Measurements from ENCODE around the gene EMC8.

EMC8 gene

GRCh38 chr16:85829171-85829719 lies 29.9 kb upstream of the EMC8 start:
- Histone ChIP-seq H3K4me3 (ENCODE audit: control insufficient read depth in 1 of 7, extremely low read depth in 1 of 7, insufficient read depth in 4 of 7, low read depth in 2 of 7, low read length in 6 of 7) (peak overlapping the region in 2 of 7 experiments; percentile 5 to 54), H3K27me3 (replicated peaks in 2 of 5; ENCODE audit: control insufficient read depth in 4 of 5, insufficient read depth in 5 of 5, low read length in 4 of 5) (peaks cover 0 to 42% (median 4%) of the 10 kb centered on the region in 5 experiments), H3K9me3 (ENCODE audit: control extremely low read depth in 1 of 5, control insufficient read depth in 4 of 5, insufficient read depth in 2 of 5, low read depth in 1 of 5, low read length in 4 of 5) (no peaks in the 10 kb centered on the region), H3K4me1 (ENCODE audit: control extremely low read depth in 1 of 4, control insufficient read depth in 4 of 4, insufficient read depth in 4 of 4, low read length in 3 of 4) (peaks cover 2 to 27% (median 14%) of the 10 kb centered on the region in 4 experiments), H3K36me3 (ENCODE audit: control insufficient read depth in 4 of 4, insufficient read depth in 4 of 4, low read length in 3 of 4) (no peaks in the 10 kb centered on the region), H3K27ac (ENCODE audit: insufficient read depth in 1 of 2, low read depth in 1 of 2, low read length in 2 of 2, poor library complexity in 1 of 2, severe bottlenecking in 2 of 2) (no peak overlapping the region)
- POLR2A ChIA-PET: interaction anchor here (0.6 kb wide), 1 partner anchor 916 kb away, joined by 3 read pairs; no protein-coding TSS in a partner anchor
- CTCF ChIA-PET: no interaction called here
- no peak for DNase-seq
- WGBS (ENCODE audit: insufficient coverage): 39% methylated on average over 9 of the region's 15 CpGs

DNA sequence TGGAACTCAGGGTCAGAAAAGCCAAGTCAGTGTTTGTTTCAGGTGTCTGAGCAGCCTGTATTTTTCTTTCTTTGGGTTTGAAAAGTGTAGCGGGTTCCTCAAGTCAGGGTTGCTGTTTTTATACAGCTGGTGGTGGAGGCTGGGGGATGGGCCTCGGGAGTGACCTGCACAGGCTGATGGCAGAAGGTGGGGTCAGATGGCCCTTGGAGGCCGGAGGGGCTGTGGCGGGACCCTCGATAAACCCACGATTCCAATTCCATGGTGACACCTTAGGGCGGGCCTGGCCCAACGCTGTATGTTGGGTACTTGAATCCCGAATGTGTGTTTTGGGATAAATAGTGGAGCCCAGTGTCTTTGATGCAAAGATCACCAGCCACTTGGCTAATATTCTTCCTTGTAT lies 28.8 kb upstream of the EMC8 start:
- Histone ChIP-seq H3K4me1 (ENCODE audit: control extremely low read depth in 1 of 4, control insufficient read depth in 4 of 4, insufficient read depth in 4 of 4, low read length in 3 of 4) (peaks cover 2 to 27% (median 14%) of the 10 kb centered on the region in 4 experiments), H3K27ac (ENCODE audit: insufficient read depth in 1 of 2, low read depth in 1 of 2, low read length in 2 of 2, poor library complexity in 1 of 2, severe bottlenecking in 2 of 2) (no peak overlapping the region), H3K4me3 (ENCODE audit: control insufficient read depth in 1 of 7, extremely low read depth in 1 of 7, insufficient read depth in 4 of 7, low read depth in 2 of 7, low read length in 6 of 7) (no peak overlapping the region), H3K27me3 (replicated peaks in 2 of 5; ENCODE audit: control insufficient read depth in 4 of 5, insufficient read depth in 5 of 5, low read length in 4 of 5) (peaks cover 0 to 37% (median 4%) of the 10 kb centered on the region in 5 experiments), H3K9me3 (ENCODE audit: control extremely low read depth in 1 of 5, control insufficient read depth in 4 of 5, insufficient read depth in 2 of 5, low read depth in 1 of 5, low read length in 4 of 5) (no peaks in the 10 kb centered on the region), H3K36me3 (ENCODE audit: control insufficient read depth in 4 of 4, insufficient read depth in 4 of 4, low read length in 3 of 4) (no peaks in the 10 kb centered on the region)
- ChIA-PET CTCF (no interaction called here), POLR2A (no interaction called here)
- WGBS (ENCODE audit: insufficient coverage): 88% methylated on average over 3 of the region's 9 CpGs
- DNase-seq: no peak

GRCh38 chr16:85826686-85827247 lies 27.4 kb upstream of the EMC8 start:
- peaks cover 2 to 27% (median 14%) of the 10 kb centered on the region in 4 experiments for H3K4me1 ChIP-seq (ENCODE audit: control extremely low read depth in 1 of 4, control insufficient read depth in 4 of 4, insufficient read depth in 4 of 4, low read length in 3 of 4)
- no peaks in the 10 kb centered on the region for H3K36me3 ChIP-seq (ENCODE audit: control insufficient read depth in 4 of 4, insufficient read depth in 4 of 4, low read length in 3 of 4)
- ChIA-PET POLR2A (no interaction called here), CTCF (no interaction called here)
- 96% methylated on average over 9 of the region's 16 CpGs for WGBS (ENCODE audit: insufficient coverage)
- H3K4me3 ChIP-seq (ENCODE audit: control insufficient read depth in 1 of 7, extremely low read depth in 1 of 7, insufficient read depth in 4 of 7, low read depth in 2 of 7, low read length in 6 of 7): no peak overlapping the region
- peaks cover 0 to 25% (median 4%) of the 10 kb centered on the region in 5 experiments for H3K27me3 ChIP-seq (replicated peaks in 2 of 5; ENCODE audit: control insufficient read depth in 4 of 5, insufficient read depth in 5 of 5, low read length in 4 of 5)
- no peak for DNase-seq
- H3K9me3 ChIP-seq (ENCODE audit: control extremely low read depth in 1 of 5, control insufficient read depth in 4 of 5, insufficient read depth in 2 of 5, low read depth in 1 of 5, low read length in 4 of 5): no peaks in the 10 kb centered on the region
- H3K27ac ChIP-seq (ENCODE audit: insufficient read depth in 1 of 2, low read depth in 1 of 2, low read length in 2 of 2, poor library complexity in 1 of 2, severe bottlenecking in 2 of 2): no peak overlapping the region

DNA sequence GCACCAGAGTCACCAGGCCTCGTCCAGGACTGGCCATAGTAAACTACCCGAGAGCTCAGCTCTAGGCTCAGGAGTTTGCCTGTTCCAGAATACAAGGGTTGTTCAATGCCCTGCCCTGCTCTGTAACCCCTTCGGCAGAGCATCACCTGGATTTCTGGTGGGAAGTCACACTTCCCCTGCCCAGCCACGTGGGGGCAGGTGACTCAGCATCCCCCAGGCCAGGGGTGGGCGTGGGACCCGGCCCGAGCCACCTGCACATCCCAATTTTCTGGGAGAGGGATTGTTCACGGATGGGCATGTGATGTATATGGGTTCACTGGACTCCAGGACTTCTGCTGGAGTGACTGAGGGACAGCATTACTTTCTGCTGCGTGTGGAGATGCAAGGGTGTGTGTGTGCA lies 26.0 kb upstream of the EMC8 start:
- H3K36me3 ChIP-seq (ENCODE audit: control insufficient read depth in 4 of 4, insufficient read depth in 4 of 4, low read length in 3 of 4): no peaks in the 10 kb centered on the region

GRCh38 chr16:85824161-85825135 lies 25.1 kb upstream of the EMC8 start:
- CTCF ChIA-PET: interaction anchor here (0.7 to 1.8 kb wide), 8 partner anchors 36 to 192 kb away, joined by 3 to 4 read pairs (median 3); no protein-coding TSS in a partner anchor
- H3K4me3 ChIP-seq (ENCODE audit: control insufficient read depth in 1 of 7, extremely low read depth in 1 of 7, insufficient read depth in 4 of 7, low read depth in 2 of 7, low read length in 6 of 7): no peak overlapping the region
- peaks cover 0 to 30% (median 5%) of the 10 kb centered on the region in 5 experiments for H3K27me3 ChIP-seq (replicated peaks in 2 of 5; ENCODE audit: control insufficient read depth in 4 of 5, insufficient read depth in 5 of 5, low read length in 4 of 5)
- WGBS (ENCODE audit: insufficient coverage): 97% methylated on average over 14 of the region's 20 CpGs
- H3K9me3 ChIP-seq (ENCODE audit: control extremely low read depth in 1 of 5, control insufficient read depth in 4 of 5, insufficient read depth in 2 of 5, low read depth in 1 of 5, low read length in 4 of 5): no peaks in the 10 kb centered on the region
- peaks cover 2 to 21% (median 7%) of the 10 kb centered on the region in 4 experiments for H3K4me1 ChIP-seq (ENCODE audit: control extremely low read depth in 1 of 4, control insufficient read depth in 4 of 4, insufficient read depth in 4 of 4, low read length in 3 of 4)
- POLR2A ChIA-PET: no interaction called here
- no peak overlapping the region for H3K27ac ChIP-seq (ENCODE audit: insufficient read depth in 1 of 2, low read depth in 1 of 2, low read length in 2 of 2, poor library complexity in 1 of 2, severe bottlenecking in 2 of 2)
- no peaks in the 10 kb centered on the region for H3K36me3 ChIP-seq (ENCODE audit: control insufficient read depth in 4 of 4, insufficient read depth in 4 of 4, low read length in 3 of 4)
- DNase-seq: no peak

More for the DNA sequence above, 26.0 kb upstream of the EMC8 start:
- ChIA-PET POLR2A (no interaction called here), CTCF (interaction anchor here (1.0 to 1.8 kb wide), 3 partner anchors 84 to 168 kb away, joined by 3 to 4 read pairs (median 3); no protein-coding TSS in a partner anchor)
- Histone ChIP-seq H3K4me1 (ENCODE audit: control extremely low read depth in 1 of 4, control insufficient read depth in 4 of 4, insufficient read depth in 4 of 4, low read length in 3 of 4) (peaks cover 2 to 30% (median 14%) of the 10 kb centered on the region in 4 experiments), H3K4me3 (ENCODE audit: control insufficient read depth in 1 of 7, extremely low read depth in 1 of 7, insufficient read depth in 4 of 7, low read depth in 2 of 7, low read length in 6 of 7) (no peak overlapping the region), H3K9me3 (ENCODE audit: control extremely low read depth in 1 of 5, control insufficient read depth in 4 of 5, insufficient read depth in 2 of 5, low read depth in 1 of 5, low read length in 4 of 5) (no peaks in the 10 kb centered on the region), H3K27ac (ENCODE audit: insufficient read depth in 1 of 2, low read depth in 1 of 2, low read length in 2 of 2, poor library complexity in 1 of 2, severe bottlenecking in 2 of 2) (no peak overlapping the region), H3K27me3 (replicated peaks in 2 of 5; ENCODE audit: control insufficient read depth in 4 of 5, insufficient read depth in 5 of 5, low read length in 4 of 5) (peaks cover 0 to 28% (median under 1%) of the 10 kb centered on the region in 5 experiments)
- no peak for DNase-seq
- 95% methylated on average over 3 of the region's 9 CpGs for WGBS (ENCODE audit: insufficient coverage)

DNA sequence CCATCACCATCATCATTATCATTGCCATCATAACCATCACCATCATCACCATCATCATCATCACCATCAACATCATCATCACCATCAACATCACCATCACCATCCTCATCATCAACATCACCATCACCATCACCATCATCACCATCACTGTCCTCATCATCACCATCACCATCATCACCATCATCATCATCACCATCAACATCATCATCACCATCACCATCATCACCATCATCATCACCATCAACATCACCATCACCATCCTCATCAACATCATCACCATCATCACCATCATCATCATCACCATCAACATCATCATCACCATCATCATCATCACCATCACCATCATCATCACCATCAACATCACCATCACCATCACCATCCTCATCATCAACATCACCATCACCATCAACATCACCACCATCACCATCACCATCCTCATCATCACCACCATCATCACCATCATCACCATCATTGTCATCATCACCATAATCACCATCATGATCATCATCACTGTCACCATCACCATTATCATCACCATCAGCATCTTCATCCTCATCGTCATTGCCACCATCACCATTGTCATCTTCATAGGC lies 24.1 kb upstream of the EMC8 start:
- ChIA-PET POLR2A (no interaction called here), CTCF (interaction anchor here (0.7 to 7.9 kb wide), 4 partner anchors 92 to 193 kb away, joined by 3 to 210 read pairs (median 12); no protein-coding TSS in a partner anchor)
- 100% methylated on average over 1 of the region's 1 CpG for WGBS (ENCODE audit: insufficient coverage)

More for the DNA sequence above, 24.1 kb upstream of the EMC8 start:
- DNase-seq: no peak
- Histone ChIP-seq H3K27me3 (replicated peaks in 2 of 5; ENCODE audit: control insufficient read depth in 4 of 5, insufficient read depth in 5 of 5, low read length in 4 of 5) (peaks cover 0 to 35% (median 5%) of the 10 kb centered on the region in 5 experiments), H3K4me1 (ENCODE audit: control extremely low read depth in 1 of 4, control insufficient read depth in 4 of 4, insufficient read depth in 4 of 4, low read length in 3 of 4) (peaks cover 0 to 11% (median 0%) of the 10 kb centered on the region in 4 experiments), H3K36me3 (ENCODE audit: control insufficient read depth in 4 of 4, insufficient read depth in 4 of 4, low read length in 3 of 4) (no peaks in the 10 kb centered on the region), H3K9me3 (ENCODE audit: control extremely low read depth in 1 of 5, control insufficient read depth in 4 of 5, insufficient read depth in 2 of 5, low read depth in 1 of 5, low read length in 4 of 5) (no peaks in the 10 kb centered on the region), H3K4me3 (ENCODE audit: control insufficient read depth in 1 of 7, extremely low read depth in 1 of 7, insufficient read depth in 4 of 7, low read depth in 2 of 7, low read length in 6 of 7) (no peak overlapping the region), H3K27ac (ENCODE audit: insufficient read depth in 1 of 2, low read depth in 1 of 2, low read length in 2 of 2, poor library complexity in 1 of 2, severe bottlenecking in 2 of 2) (no peak overlapping the region)

All from common myeloid progenitor, CD34-positive (primary cell).